ENCODE results near the gene LPCAT1.
"Not testable (repeated sequence)": the region's sequence is repeated elsewhere in the genome, so short reads cannot be mapped to it uniquely, and the experiment has no call there.

Gene LPCAT1

GRCh38 chr5:1423901-1424603, 99.7 kb downstream of the LPCAT1 start:
- TF ChIP-seq POLR2AphosphoS5 (IDR thresholded peaks at IDR 0.05; ENCODE audit: low read depth, low read length) (no peak), POLR2A (IDR thresholded peaks at IDR 0.05; ENCODE audit: low read depth, low read length) (no peak), TAF1 (IDR thresholded peaks at IDR 0.05; ENCODE audit: borderline replicate concordance, low read depth, low read length) (no peak)
- FAIRE-seq (no peak), DNase-seq (ENCODE audit: insufficient read length) (no peak)

GRCh38 chr5:1422522-1422921, 101.2 kb downstream of the LPCAT1 start:
- FAIRE-seq; DNase-seq (ENCODE audit: insufficient read length): not testable (repeated sequence)

- FAIRE-seq (no peak), DNase-seq (ENCODE audit: insufficient read length) (no peak)
- TF ChIP-seq TAF1 (IDR thresholded peaks at IDR 0.05; ENCODE audit: borderline replicate concordance, low read depth, low read length) (no peak), POLR2AphosphoS5 (IDR thresholded peaks at IDR 0.05; ENCODE audit: low read depth, low read length) (no peak), POLR2A (IDR thresholded peaks at IDR 0.05; ENCODE audit: low read depth, low read length) (no peak)
These were observed 102.0 kb downstream of the LPCAT1 start for GRCh38 chr5:1421521-1422341.

- no peak for DNase-seq (ENCODE audit: insufficient read length)
- FAIRE-seq: no peak
- TF ChIP-seq POLR2A (IDR thresholded peaks at IDR 0.05; ENCODE audit: low read depth, low read length) (no peak), TAF1 (IDR thresholded peaks at IDR 0.05; ENCODE audit: borderline replicate concordance, low read depth, low read length) (no peak), POLR2AphosphoS5 (IDR thresholded peaks at IDR 0.05; ENCODE audit: low read depth, low read length) (no peak)
These were observed 103.3 kb downstream of the LPCAT1 start for GRCh38 chr5:1420211-1421195.

GRCh38 chr5:1419476-1420210, 104.1 kb downstream of the LPCAT1 start:
- DNase-seq (ENCODE audit: insufficient read length): no peak
- FAIRE-seq: no peak
- TF ChIP-seq POLR2A (IDR thresholded peaks at IDR 0.05; ENCODE audit: low read depth, low read length): no peak
- TF ChIP-seq POLR2AphosphoS5 (IDR thresholded peaks at IDR 0.05; ENCODE audit: low read depth, low read length): no peak
- no peak for TF ChIP-seq TAF1 (IDR thresholded peaks at IDR 0.05; ENCODE audit: borderline replicate concordance, low read depth, low read length)

- no peak for TF ChIP-seq POLR2AphosphoS5 (IDR thresholded peaks at IDR 0.05; ENCODE audit: low read depth, low read length)
- no peak for TF ChIP-seq TAF1 (IDR thresholded peaks at IDR 0.05; ENCODE audit: borderline replicate concordance, low read depth, low read length)
- TF ChIP-seq POLR2A (IDR thresholded peaks at IDR 0.05; ENCODE audit: low read depth, low read length): no peak
- DNase-seq (ENCODE audit: insufficient read length) (no peak), FAIRE-seq (no peak)
These were observed 104.9 kb downstream of the LPCAT1 start for GRCh38 chr5:1418921-1419280.

- no peak for TF ChIP-seq POLR2AphosphoS5 (IDR thresholded peaks at IDR 0.05; ENCODE audit: low read depth, low read length)
- TF ChIP-seq POLR2A (IDR thresholded peaks at IDR 0.05; ENCODE audit: low read depth, low read length): no peak
- TF ChIP-seq TAF1 (IDR thresholded peaks at IDR 0.05; ENCODE audit: borderline replicate concordance, low read depth, low read length): no peak
- no peak for FAIRE-seq
- no peak for DNase-seq (ENCODE audit: insufficient read length)
These were observed 105.4 kb downstream of the LPCAT1 start for GRCh38 chr5:1418238-1418920.

GRCh38 chr5:1417586-1418225, 106.1 kb downstream of the LPCAT1 start:
- no peak for FAIRE-seq
- no peak for DNase-seq (ENCODE audit: insufficient read length)
- TF ChIP-seq TAF1 (IDR thresholded peaks at IDR 0.05; ENCODE audit: borderline replicate concordance, low read depth, low read length) (no peak), POLR2AphosphoS5 (IDR thresholded peaks at IDR 0.05; ENCODE audit: low read depth, low read length) (no peak), POLR2A (IDR thresholded peaks at IDR 0.05; ENCODE audit: low read depth, low read length) (no peak)

- TF ChIP-seq POLR2A (IDR thresholded peaks at IDR 0.05; ENCODE audit: low read depth, low read length) (no peak), TAF1 (IDR thresholded peaks at IDR 0.05; ENCODE audit: borderline replicate concordance, low read depth, low read length) (no peak), POLR2AphosphoS5 (IDR thresholded peaks at IDR 0.05; ENCODE audit: low read depth, low read length) (no peak)
- FAIRE-seq: no peak
These were observed 106.8 kb downstream of the LPCAT1 start for GRCh38 chr5:1416856-1417469.

More at GRCh38 chr5:1416856-1417469, 106.8 kb downstream of the LPCAT1 start:
- no peak for DNase-seq (ENCODE audit: insufficient read length)
